Measurements from ENCODE around the gene GLG1. TPM values are rescaled to one million over a fixed set of nuclear protein-coding genes. Genes with fewer than 3 reads are reported as not detected.
"Not testable (repeated sequence)": the region's sequence is repeated elsewhere in the genome, so short reads cannot be mapped to it uniquely, and the experiment has no call there.

GLG1 gene
- total RNA-seq, 3 donors from 2014 or later (not counting 1 experiment from before 2014, with no cell fraction given), result 184 to 225 (median 188) TPM

GRCh38 chr16:74522160-74522559 is 84.8 kb downstream of the GLG1 start:
- Histone ChIP-seq H3K9me3 (ENCODE audit: control insufficient read depth, insufficient read depth, low read length) (no peaks in the 10 kb centered on the region), H3K4me3 (ENCODE audit: low read length) (no peak overlapping the region), H3K36me3 (ENCODE audit: control insufficient read depth, insufficient read depth, low read length) (peaks cover 12% of the 10 kb centered on the region), H3K27me3 (ENCODE audit: control insufficient read depth, insufficient read depth, low read length) (no peaks in the 10 kb centered on the region), H3K27ac (ENCODE audit: low read length) (no peak overlapping the region), H3K4me1 (ENCODE audit: control insufficient read depth, insufficient read depth, low read length) (no peaks in the 10 kb centered on the region)
- TF ChIP-seq CTCF (IDR thresholded peaks at IDR 0.05), result no peak
- no peak overlapping the region for H3K27ac Mint-ChIP-seq
- H3K27me3 Mint-ChIP-seq (ENCODE audit: low read depth in 2 of 2), result no peaks in the 10 kb centered on the region
- intact Hi-C loops (cut with micrococcal nuclease), result no loop called here
- H3K9me3 Mint-ChIP-seq, result no peaks in the 10 kb centered on the region
- H3K36me3 Mint-ChIP-seq, result no peaks in the 10 kb centered on the region
- ATAC-seq, result no peak
- DNase-seq, result no peak
- H3K4me1 Mint-ChIP-seq, result peaks cover 36 to 38% of the 10 kb centered on the region in 2 donors
- H3K4me3 Mint-ChIP-seq, result no peak overlapping the region
- 95% methylated on average over 6 of the region's 6 CpGs for WGBS (ENCODE audit: insufficient coverage)

- Histone ChIP-seq H3K27ac (ENCODE audit: low read length) (no peak overlapping the region), H3K36me3 (ENCODE audit: control insufficient read depth, insufficient read depth, low read length) (peaks cover 12% of the 10 kb centered on the region), H3K4me3 (ENCODE audit: low read length) (no peak overlapping the region), H3K4me1 (ENCODE audit: control insufficient read depth, insufficient read depth, low read length) (no peaks in the 10 kb centered on the region), H3K9me3 (ENCODE audit: control insufficient read depth, insufficient read depth, low read length) (no peaks in the 10 kb centered on the region), H3K27me3 (ENCODE audit: control insufficient read depth, insufficient read depth, low read length) (no peaks in the 10 kb centered on the region)
- DNase-seq (no peak), ATAC-seq (no peak)
- WGBS (ENCODE audit: insufficient coverage), result 85% methylated on average over 4 of the region's 4 CpGs
- TF ChIP-seq CTCF (IDR thresholded peaks at IDR 0.05), result no peak
- Mint-ChIP-seq H3K27ac (peak overlapping the region in 1 of 2 donors; percentile 63), H3K4me1 (peaks cover 40 to 41% of the 10 kb centered on the region in 2 donors), H3K4me3 (no peak overlapping the region), H3K9me3 (no peaks in the 10 kb centered on the region), H3K27me3 (ENCODE audit: low read depth in 2 of 2) (no peaks in the 10 kb centered on the region), H3K36me3 (no peaks in the 10 kb centered on the region)
- intact Hi-C loops (cut with micrococcal nuclease), result no loop called here
These were observed 85.2 kb downstream of the GLG1 start for GRCh38 chr16:74521691-74522090.

- intact Hi-C loops (cut with micrococcal nuclease), result loop anchor here (10.0 kb wide), 1 partner anchor 46 kb away; no protein-coding TSS in a partner anchor
- not testable (repeated sequence) for H3K9me3 Mint-ChIP-seq; DNase-seq; H3K27me3 ChIP-seq (ENCODE audit: control insufficient read depth, insufficient read depth, low read length); H3K9me3 ChIP-seq (ENCODE audit: control insufficient read depth, insufficient read depth, low read length); H3K4me1 ChIP-seq (ENCODE audit: control insufficient read depth, insufficient read depth, low read length); H3K27ac Mint-ChIP-seq; H3K36me3 Mint-ChIP-seq; ATAC-seq; H3K36me3 ChIP-seq (ENCODE audit: control insufficient read depth, insufficient read depth, low read length); H3K4me3 Mint-ChIP-seq; H3K27me3 Mint-ChIP-seq (ENCODE audit: low read depth in 2 of 2); H3K27ac ChIP-seq (ENCODE audit: low read length); H3K4me3 ChIP-seq (ENCODE audit: low read length)
- H3K4me1 Mint-ChIP-seq, result peaks cover 61 to 62% of the 10 kb centered on the region in 2 donors
- WGBS (ENCODE audit: insufficient coverage), result no CpG with 5 or more reads among the region's 1 CpG
These were observed 88.0 kb downstream of the GLG1 start for GRCh38 chr16:74518934-74519333.

GRCh38 chr16:74511961-74512360 is 95.0 kb downstream of the GLG1 start:
- Histone ChIP-seq H3K9me3 (ENCODE audit: control insufficient read depth, insufficient read depth, low read length) (no peaks in the 10 kb centered on the region), H3K4me3 (ENCODE audit: low read length) (no peak overlapping the region), H3K36me3 (ENCODE audit: control insufficient read depth, insufficient read depth, low read length) (peaks cover 8% of the 10 kb centered on the region), H3K27me3 (ENCODE audit: control insufficient read depth, insufficient read depth, low read length) (no peaks in the 10 kb centered on the region), H3K4me1 (ENCODE audit: control insufficient read depth, insufficient read depth, low read length) (no peaks in the 10 kb centered on the region), H3K27ac (ENCODE audit: low read length) (no peak overlapping the region)
- H3K4me1 Mint-ChIP-seq, result peaks cover 63 to 65% of the 10 kb centered on the region in 2 donors
- ATAC-seq, result peak in 2 of 3 donors; percentile 24 to 40
- peak overlapping the region in 1 of 2 donors; percentile 20 for H3K27ac Mint-ChIP-seq
- H3K27me3 Mint-ChIP-seq (ENCODE audit: low read depth in 2 of 2), result no peaks in the 10 kb centered on the region
- H3K4me3 Mint-ChIP-seq, result no peak overlapping the region
- intact Hi-C loops (cut with micrococcal nuclease), result loop anchor here (10.0 kb wide), 1 partner anchor 53 kb away; no protein-coding TSS in a partner anchor
- 71% methylated on average over 9 of the region's 9 CpGs for WGBS (ENCODE audit: insufficient coverage)
- H3K9me3 Mint-ChIP-seq, result no peaks in the 10 kb centered on the region
- TF ChIP-seq CTCF (IDR thresholded peaks at IDR 0.05), result no peak
- H3K36me3 Mint-ChIP-seq, result no peaks in the 10 kb centered on the region
- DNase-seq, result no peak

Data from natural killer cell (primary cell).